Measurements from ENCODE around the gene TTLL6.

- no peak for TF ChIP-seq CTCF (conservative IDR thresholded peaks at IDR 0.05; ENCODE audit: low read depth, low read length)
- TF ChIP-seq EZH2 (IDR thresholded peaks at IDR 0.05; ENCODE audit: low read length, unreplicated experiment) = no peak
- TF ChIP-seq EZH2phosphoT487 (IDR thresholded peaks at IDR 0.05; ENCODE audit: borderline replicate concordance, low read length) = no peak
Observed at GRCh38 chr17:48748718-48749566, 68.1 kb downstream of the TTLL6 start.
